Measurements from ENCODE around the gene KRTAP20-4.

The KRTAP20-4 gene

DNA sequence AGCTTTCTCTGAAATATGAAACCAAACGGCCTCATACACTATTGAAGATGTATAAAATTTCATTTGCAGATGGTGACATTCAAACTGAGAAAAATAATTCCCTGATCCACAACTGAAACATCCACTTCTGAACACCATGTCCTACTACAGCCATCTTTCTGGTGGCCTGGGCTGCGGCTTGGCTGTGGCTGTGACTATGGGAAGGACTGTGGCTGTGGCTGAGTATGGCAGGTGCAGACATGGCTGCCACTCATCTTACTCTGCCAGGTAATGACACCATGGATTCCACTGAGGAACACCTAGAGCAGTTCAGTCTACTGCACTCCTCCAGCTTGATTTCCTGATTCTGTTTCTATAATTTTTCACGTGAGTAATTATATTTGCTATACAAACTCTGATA lies at the start of gene KRTAP20-4:
Gene KRTAP20-4, plus strand, starts transcription at position 106 of the 400 bp plus-strand sequence.
- no peak for DNase-seq (ENCODE audit: low spot score)

DNA sequence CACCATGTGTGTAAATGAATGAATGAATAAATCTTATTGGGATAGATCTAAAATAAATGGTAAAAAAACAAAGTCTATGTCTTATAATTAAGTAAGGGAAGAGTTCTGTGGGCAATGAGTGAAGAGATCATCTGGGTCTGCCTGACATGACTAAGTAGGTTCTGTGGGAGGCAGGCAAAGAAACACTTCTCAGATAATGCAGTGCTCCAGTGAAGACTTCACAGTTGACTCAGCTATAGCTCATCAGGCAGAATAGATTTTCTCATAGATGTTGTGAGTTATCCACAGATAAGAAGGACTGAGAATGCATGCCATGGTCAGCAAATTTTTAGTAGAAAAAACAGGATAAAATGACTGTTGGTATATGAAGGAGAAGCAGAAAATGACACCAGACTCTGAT lies 42.7 kb upstream of the KRTAP20-4 start:
- DNase-seq (ENCODE audit: low spot score) = no peak

DNA sequence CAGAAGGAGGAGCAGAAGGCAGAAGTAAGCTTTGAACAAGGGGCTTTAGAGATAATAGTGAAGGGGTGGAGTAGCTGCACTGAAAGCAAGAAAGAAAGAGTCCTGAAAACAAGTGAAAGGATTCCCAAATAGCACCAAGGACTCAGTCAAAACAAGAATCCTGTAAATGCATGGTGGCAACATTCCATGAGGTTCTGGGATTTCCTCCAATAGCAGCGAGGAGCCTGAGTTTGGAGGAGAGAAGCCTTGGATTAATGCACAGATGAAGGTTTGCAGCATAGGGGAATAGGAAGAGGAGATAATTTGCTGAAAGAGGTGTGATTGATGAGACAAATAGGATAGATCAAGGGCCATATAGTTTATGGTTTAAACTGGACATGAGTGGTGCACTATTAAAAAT lies 41.1 kb upstream of the KRTAP20-4 start:
- DNase-seq (ENCODE audit: low spot score) = no peak

DNA sequence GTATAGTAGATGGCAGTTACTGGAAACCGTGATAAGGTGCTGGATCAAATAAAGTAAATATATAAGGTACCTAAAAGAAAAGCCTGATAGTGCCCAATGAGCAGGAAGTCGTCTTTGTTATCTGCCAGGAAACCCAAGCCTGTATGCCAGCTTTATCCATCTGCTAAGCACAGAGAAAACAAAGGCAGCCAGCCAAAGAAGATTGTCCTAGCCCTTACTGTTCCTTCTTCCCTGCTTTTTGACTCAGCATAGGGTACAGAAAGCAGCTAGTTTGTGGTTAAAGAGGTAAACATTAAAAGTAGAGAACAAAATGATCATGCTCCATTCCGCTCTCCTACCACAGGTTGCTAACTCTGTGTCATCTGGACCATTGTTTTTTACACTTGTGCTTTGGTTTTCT lies 40.3 kb upstream of the KRTAP20-4 start:
- DNase-seq (ENCODE audit: low spot score) = no peak

DNA sequence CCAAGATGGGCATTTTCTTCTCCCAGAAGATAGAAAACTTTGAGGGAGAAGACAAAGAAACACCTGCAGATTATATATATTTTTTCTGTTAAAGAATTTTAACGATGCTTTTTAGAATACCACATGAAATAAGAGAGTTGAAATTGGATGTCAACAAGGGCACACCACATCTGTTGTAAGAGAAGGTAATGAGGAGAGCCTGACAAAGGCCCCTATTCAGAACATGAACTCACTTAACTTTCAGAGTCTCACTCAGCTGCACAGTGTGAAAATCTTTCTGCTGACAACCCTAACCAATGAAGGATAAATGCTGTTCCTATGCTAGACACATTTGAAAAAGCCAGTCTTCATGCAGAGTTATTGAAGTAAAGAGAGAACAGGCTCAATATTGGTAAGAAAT lies 37.6 kb upstream of the KRTAP20-4 start:
- DNase-seq (ENCODE audit: low spot score) = no peak

DNA sequence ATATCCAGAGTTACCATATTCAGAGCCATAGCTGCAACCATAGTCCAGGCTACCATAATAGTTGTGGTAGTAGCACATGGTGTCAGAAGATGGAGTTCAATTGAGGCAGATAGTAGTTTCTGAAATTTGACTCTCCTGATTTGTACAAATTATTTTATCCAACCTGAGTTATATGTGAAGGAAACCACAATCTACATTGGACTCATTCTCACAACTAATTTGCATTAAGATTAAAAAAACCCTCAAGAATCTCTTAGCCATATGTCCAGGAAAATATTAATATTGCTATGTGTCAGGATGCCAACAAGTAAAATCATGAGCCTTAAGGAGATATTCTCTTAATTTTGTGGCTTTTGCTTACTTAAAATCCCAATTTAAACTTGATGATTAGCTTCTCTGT lies 30.1 kb upstream of the KRTAP20-4 start, which contains the start of gene KRTAP22-2:
Gene KRTAP22-2, minus strand, starts transcription at position 101 of the 400 bp plus-strand sequence.
- no peak for DNase-seq (ENCODE audit: low spot score)

DNA sequence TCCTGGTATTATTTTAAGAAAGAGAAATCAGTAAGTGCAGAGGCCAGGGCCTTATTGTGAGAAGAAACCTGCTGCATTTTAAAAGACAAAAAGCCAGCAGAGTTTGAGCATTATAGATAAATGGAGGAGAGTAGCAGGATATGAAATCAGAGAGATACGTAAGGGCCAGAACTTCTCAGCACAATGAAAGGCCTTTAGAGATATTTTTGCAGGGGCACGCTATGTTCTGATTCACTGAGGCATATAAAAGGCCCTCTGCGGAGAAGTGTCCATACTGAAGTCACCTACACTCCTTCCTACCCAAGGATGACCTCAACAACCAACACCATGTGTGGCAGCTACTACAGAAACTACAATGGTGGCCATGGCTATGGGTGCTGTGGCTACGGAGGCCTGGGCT lies 28.3 kb upstream of the KRTAP20-4 start, which contains the start of gene KRTAP6-3:
Gene KRTAP6-3, plus strand, starts transcription at position 301 of the 400 bp plus-strand sequence. Its CDS starts 6 bp downstream, at position 307.
- no peak for DNase-seq (ENCODE audit: low spot score)

DNA sequence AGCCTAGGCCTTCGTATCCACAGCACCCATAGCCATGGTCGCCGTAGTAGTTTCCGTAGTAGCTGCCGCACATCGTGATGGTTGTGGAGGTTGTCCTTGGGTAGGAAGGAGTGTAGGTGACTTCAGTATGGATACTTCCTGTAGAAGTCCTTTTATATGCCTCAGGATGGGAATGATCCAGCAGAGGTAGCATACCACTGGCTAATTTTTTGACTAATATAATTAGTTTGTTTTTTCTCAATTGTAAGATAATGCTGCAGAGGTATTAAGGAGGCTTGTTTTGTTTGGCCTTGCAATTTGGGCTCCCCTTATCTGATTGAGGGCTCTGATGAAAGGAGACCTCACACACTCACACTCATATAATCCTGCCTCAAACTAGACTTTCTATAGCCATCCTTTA lies 21.6 kb upstream of the KRTAP20-4 start, which contains the start of gene KRTAP6-2:
Gene KRTAP6-2, minus strand, starts transcription at position 101 of the 400 bp plus-strand sequence. Its CDS starts 28 bp downstream, at position 73.
- no peak for DNase-seq (ENCODE audit: low spot score)

DNA sequence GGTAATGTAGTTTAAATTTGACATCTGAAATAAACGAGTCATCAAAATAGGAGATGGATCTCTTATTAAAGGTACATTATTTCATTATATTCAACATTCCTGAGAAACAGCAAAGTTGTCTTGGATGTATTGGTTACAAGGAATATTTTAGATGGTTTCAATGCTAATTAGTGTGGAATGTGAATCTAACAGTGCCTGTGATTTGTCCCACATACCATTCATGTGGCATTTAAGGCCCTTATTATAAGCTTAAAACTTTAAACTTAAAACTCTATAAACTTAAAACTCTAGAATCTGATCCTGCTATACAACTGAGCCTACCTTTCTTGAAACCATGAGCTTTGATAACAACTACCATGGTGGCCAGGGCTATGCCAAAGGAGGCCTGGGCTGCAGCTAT lies 19.6 kb upstream of the KRTAP20-4 start, which contains the start of gene KRTAP22-1:
Gene KRTAP22-1, plus strand, starts transcription at position 301 of the 400 bp plus-strand sequence.
- no peak for DNase-seq (ENCODE audit: low spot score)

DNA sequence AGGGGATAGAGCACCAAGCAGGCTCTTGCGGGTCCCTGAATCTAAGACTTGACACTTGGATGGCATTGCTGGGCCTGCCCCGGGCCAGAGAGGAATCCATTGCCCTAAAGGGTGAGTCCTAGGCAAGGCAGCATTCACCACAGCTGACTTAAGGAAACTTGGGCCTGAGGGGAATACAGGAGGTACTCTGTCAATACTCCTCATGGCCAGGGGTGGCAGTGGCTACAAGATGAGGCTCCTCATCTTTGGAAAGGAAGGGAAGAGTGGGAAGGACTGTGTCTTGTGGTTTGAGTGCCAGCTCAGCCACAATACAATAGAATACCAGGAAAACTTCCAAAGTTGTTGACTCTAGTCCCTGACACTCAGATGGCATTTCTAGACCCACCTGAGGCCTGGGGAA lies 14.5 kb upstream of the KRTAP20-4 start:
- DNase-seq (ENCODE audit: low spot score) = no peak

DNA sequence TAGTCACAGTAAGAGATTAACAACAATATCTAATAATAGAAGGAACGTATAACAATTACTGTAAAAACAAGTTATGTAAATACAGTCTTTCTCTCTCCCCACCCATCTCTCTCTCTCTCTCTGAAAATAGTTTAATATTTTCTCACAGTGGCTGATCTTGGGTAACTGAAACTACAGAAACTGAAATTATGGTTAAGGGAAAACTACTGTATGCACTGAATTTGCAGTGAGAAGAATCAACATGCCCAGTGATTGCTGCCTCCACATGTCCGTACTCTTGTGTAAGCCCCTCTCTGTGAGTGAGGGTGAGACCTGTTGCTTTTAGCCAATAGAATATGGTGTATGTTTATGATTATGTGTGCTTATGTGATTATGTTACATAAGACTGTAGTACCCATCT lies 8.3 kb upstream of the KRTAP20-4 start:
- DNase-seq (ENCODE audit: low spot score) = no peak

DNA sequence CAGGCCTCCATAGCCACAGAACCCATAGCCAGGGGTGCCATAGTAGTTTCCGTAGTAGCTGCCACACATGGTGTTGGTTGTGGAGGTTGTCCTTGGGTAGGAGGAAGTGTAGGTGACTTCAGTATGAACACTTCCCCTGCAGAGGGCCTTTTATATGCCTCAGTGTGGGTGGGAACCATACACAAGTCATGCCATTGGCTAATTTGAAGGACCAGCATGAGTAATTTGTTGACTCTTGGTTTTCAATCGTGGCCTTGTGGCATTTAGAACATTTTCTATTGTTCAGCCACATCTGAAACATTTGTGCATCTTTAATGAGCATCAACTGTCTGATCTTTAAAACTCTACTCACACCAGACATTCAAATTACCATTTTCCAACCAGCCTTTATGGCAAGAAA lies 6.6 kb upstream of the KRTAP20-4 start, which contains the start of gene KRTAP6-1:
Gene KRTAP6-1, minus strand, starts transcription at position 95 of the 400 bp plus-strand sequence. Its CDS starts 26 bp downstream, at position 69.
- DNase-seq (ENCODE audit: low spot score) = no peak

DNA sequence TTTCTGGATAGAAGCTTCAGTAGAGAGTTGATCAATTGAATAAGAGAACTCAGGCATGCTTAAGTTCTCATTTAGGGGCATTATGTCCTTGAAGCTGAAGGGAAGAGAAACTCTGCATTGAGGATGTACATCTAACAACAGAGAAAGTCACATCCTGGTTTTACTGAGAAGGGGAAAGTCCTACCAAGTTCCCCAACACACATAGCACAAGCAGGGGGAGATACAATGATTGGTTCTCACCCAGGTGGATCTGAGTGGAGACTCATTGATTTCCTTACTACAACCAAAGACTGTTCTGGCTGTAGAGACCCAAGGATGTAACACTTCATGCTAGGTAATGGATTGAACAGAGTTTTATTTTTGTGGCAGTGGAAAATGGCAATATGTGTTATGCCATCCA lies 5.2 kb upstream of the KRTAP20-4 start:
- DNase-seq (ENCODE audit: low spot score) = no peak

DNA sequence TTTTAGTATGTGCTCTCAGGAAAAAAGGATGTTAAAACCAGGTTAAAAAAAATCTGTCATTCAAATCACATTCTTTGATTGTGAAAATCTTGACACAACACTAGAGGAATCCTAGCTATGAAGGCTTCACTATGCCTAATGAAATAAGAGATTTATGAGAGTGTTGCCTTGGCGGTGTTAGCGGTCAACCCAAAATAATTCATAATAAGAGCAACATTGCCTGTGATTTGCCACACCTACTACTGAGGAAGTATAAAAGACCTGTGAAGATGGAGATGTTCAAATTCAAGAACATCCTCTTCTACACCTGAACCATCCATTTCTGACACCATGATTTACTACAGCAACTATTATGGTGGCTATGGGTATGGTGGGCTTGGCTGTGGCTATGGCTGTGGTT lies 4.3 kb upstream of the KRTAP20-4 start, which contains the start of gene KRTAP20-1:
Gene KRTAP20-1, plus strand, starts transcription at position 301 of the 400 bp plus-strand sequence. Its CDS starts 30 bp downstream, at position 331.
- DNase-seq (ENCODE audit: low spot score) = no peak

DNA sequence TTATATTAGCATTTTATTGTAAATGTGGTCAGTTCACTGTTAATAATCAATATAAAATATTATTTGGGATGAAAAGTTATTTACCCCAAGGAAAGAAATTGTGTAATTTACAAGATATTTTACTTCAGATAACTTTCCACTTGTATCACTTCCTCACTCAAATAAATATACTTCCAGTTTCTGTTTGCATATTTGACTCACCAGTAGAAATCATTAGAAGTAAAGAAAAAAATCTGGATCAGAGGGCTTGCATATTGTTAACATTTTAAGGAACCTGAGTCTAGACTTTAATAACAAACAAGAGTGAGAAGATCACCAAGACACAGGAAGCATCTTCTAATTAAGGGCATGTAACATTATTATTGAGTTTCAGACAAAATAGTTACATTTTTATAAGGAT lies 347 bp upstream of the KRTAP20-4 start:
- no peak for DNase-seq (ENCODE audit: low spot score)

DNA sequence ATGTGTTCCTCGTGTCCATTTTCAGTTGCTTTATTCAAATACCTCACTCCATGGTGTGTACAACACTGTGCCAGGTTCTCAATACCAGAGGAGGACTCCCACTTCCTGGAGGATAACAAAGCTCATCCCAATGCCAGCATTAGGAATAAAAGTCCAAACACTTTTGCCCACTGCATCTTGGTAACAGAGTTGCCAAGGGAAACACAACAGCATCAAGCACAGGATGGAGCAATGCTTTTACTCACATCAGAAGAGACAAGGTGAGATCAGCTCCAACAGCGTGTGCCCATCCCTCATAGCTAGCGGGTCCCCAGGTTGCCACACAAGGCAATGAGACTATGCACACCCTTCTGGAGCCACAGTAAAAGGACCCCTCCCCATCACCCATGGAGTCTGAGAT lies 2.9 kb downstream of the KRTAP20-4 start:
- DNase-seq (ENCODE audit: low spot score) = no peak

DNA sequence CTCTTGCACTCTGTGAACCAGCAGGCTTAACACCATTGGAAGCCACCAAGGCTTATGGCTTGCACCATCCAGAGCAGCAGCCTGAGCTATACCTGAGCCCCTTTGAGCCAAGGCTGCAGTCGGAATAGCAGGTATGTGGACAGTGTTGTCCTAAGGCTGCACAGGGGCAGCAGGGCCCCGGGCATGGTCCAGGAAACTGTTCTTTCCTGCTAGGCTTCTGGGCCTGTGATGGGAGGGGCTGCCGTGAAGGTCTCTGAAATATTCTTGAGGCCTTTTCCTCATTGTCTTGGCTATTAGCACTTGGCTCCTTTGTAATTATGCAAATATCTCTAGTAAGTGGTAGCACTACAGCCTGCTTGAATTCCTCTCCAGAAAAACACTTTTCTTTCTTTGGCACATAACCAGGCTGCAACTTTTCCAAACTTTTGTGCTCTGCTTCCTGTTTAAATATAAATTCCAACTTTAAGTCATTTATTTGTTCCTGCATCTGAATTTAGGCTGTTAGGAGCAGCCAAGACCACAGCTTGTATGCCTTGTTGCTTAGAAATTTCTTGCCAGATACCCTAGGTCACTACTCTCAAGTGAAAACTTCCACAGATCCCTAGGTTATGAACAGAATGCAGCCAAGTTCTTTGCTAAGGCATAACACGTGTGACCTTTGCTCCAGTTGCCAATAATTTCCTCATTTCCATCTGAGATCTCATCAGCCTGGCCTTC lies 5.2 kb downstream of the KRTAP20-4 start:
- DNase-seq (ENCODE audit: low spot score) = no peak

DNA sequence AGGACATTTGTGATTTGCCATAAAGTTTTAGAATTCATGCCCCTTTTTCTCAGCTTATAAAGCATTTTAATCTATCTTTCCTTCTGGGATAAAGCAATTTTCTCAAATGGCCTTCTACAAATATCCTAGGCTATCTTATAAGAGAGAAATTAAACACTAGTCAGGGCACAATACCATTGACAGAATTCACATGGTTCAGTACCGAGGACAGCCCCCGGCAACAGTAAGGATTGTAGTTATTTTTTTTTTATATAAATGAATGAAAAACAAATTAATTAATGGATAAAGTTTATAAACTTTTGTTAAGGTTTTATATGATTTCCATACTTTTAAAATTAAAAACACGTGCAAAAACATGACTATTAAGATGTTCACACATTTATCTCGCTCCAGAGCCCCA lies 7.7 kb downstream of the KRTAP20-4 start:
- DNase-seq (ENCODE audit: low spot score) = no peak

DNA sequence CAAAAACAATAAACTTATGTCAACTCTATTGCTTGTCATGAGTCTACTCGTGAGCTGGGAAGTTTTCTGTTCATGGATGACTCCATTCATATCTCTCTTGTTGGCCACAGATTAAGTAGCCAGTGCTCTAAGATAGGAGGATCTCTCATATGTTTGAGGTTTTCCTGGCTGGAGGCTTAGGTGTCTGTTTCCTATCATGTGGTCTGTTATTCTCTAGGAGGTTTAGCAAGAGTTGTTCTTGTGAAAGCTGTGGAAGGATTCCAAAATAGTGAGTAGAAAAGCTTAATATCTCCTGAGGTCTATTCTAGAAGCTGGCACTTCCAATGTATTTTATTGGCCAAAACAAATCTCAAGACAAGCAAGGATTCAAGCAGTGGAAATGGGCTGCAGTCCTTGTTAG lies 8.8 kb downstream of the KRTAP20-4 start:
- DNase-seq (ENCODE audit: low spot score) = no peak

DNA sequence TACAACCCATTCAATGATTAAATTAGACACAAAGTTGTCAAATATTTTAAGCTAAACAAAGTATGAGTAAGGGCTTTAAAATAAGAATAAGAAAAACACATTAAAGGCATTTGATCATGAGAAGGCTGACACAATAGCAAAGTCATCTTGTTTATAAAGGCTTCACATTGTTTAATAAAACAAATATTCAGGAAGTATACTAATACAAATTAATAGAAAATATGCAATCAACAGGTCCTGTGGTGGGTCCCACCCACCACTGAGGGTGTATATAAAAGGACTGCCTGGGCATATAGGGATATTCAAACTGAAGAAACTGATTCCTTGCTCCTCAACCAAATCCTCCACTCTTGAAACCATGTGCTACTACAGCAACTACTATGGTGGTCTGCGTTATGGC lies 14.5 kb downstream of the KRTAP20-4 start, which contains the start of gene KRTAP20-2:
Gene KRTAP20-2, plus strand, starts transcription at position 301 of the 400 bp plus-strand sequence. Its CDS starts 58 bp downstream, at position 359.
- no peak for DNase-seq (ENCODE audit: low spot score)

DNA sequence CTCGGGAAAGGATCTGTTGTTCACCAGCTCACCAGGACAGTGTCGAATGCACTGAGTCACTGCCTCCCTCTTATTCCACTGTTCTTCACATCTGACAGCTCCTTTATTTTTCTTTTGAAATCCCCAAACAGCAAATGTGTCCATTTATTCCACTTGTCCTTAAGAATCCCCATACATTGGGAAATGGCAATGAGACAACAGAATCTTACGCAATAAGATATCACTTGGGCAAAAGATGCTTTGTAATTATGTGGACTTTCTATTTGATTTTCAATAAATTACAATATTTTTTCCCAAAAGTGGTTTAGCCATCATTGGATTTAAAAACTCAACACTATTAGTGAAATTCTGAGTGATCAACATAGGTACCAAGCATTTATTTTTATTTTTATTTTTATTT lies 18.3 kb downstream of the KRTAP20-4 start:
- DNase-seq (ENCODE audit: low spot score) = no peak

DNA sequence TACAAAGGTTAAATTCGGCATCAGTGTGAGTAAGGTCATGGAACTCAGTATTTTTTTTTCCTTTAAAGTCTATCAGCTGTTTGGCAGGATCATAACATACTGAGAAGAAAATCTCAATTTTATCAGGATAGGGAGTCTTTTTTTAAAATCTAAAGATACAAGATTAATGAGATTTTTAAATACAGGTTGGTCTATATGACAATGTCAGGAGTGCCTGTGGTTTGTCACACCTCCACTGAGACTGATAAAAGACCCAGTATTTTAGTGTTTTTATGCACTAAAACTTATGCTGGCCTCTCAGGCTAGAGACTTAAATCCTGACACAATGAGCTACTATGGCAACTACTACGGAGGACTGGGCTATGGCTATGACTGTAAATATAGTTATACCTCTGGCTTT lies 22.1 kb downstream of the KRTAP20-4 start, which contains the start of gene KRTAP20-3:
Gene KRTAP20-3, plus strand, starts transcription at position 301 of the 400 bp plus-strand sequence.
- DNase-seq (ENCODE audit: low spot score) = no peak

DNA sequence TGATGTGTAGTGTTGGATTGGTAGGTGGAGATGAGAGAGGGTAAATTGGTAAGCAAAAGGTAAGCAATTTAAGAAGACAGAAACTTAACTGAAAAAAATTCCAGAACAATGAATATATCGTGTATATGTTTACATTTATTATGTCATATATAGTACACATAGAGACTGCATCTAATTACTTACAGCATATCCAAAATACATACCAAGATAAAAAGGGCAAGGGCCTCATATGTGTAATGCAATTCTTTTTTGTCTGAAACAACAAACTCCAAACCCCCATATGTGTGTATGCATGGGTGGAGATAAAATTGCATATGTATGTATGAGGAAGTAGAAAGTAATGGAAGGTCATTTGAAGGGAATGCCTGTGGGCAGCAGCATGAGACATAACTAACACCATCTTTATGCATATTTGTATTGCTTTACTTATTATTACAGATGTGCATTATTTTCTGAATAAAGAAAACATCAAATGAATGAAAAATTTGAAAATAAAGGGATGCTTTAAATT lies 26.5 kb downstream of the KRTAP20-4 start:
- DNase-seq (ENCODE audit: low spot score) = no peak
